HepG2 (cell line): ENCODE data around the gene ANP32A. TPM values are rescaled to one million over a fixed set of nuclear protein-coding genes. Genes with fewer than 3 reads are reported as not detected.

Experiments
- DPF2 ChIP-seq: sonication (generic); formaldehyde crosslinking; IDR thresholded peaks from 2 replicates; pipeline ENCODE4 v1.4.0; 2020; ENCODE audit warnings: mild to moderate bottlenecking, low read depth, missing genetic modification reagents, borderline replicate concordance
- GATAD2A ChIP-seq: IDR thresholded peaks from 2 replicates; pipeline ENCODE4 v1.6.1; 2016
- LCORL ChIP-seq, 2 experiments: fragments of 450-650 bp in 1 of 2; sonication (generic) in 1 of 2; formaldehyde crosslinking in 1 of 2; IDR thresholded peaks; 2 replicates each; pipeline versions ENCODE4 v1.5.0 to v1.6.1; 2017 to 2020; ENCODE audit warnings: antibody characterized with exemption in 1 of 2, missing genetic modification reagents in 1 of 2
- MBNL3 ChIP-seq: fragments of 250-450 bp; sonication (Bioruptor Pico); conservative IDR thresholded peaks from 2 replicates; pipeline ENCODE4 v1.8.0; 2022; ENCODE audit warnings: mild to moderate bottlenecking, inconsistent platforms
- PHB2 ChIP-seq: fragments of 450-650 bp; IDR thresholded peaks from 2 replicates; pipeline ENCODE4 v1.6.1; 2018; ENCODE audit not compliant: partially characterized antibody
- RAD21 ChIP-seq: fragments of 450-650 bp; formaldehyde crosslinking; IDR thresholded peaks from 2 replicates; pipeline ENCODE4 v1.5.0; 2020; ENCODE audit warnings: mild to moderate bottlenecking
- RFXANK ChIP-seq: IDR thresholded peaks from 2 replicates; pipeline ENCODE4 v1.6.1; 2016
- SNAI1 ChIP-seq: sonication (generic); formaldehyde crosslinking; IDR thresholded peaks from 2 replicates; pipeline ENCODE4 v1.5.0; 2020; ENCODE audit warnings: mild to moderate bottlenecking, missing genetic modification reagents, borderline replicate concordance
- SUZ12 ChIP-seq: fragments of 150-350 bp; IDR thresholded peaks from 2 replicates; pipeline ENCODE4 v1.6.1; 2014; ENCODE audit warnings: low read depth, low read length
- ZFP90 ChIP-seq: sonication (generic); formaldehyde crosslinking; IDR thresholded peaks from 2 replicates; pipeline ENCODE4 v1.8.0; 2022; ENCODE audit warnings: missing genetic modification reagents, mild to moderate bottlenecking, inconsistent platforms, borderline replicate concordance
- ZNF101 ChIP-seq: sonication (generic); formaldehyde crosslinking; IDR thresholded peaks from 2 replicates; pipeline ENCODE4 v1.4.0; 2020; ENCODE audit warnings: mild to moderate bottlenecking, low read depth, missing genetic modification reagents, borderline replicate concordance
- ZNF501 ChIP-seq: sonication (generic); formaldehyde crosslinking; IDR thresholded peaks from 2 replicates; pipeline ENCODE4 v1.5.1; 2020; ENCODE audit warnings: mild to moderate bottlenecking, moderate library complexity, missing genetic modification reagents
- ZNF549 ChIP-seq: sonication (generic); formaldehyde crosslinking; IDR thresholded peaks from 2 replicates; pipeline ENCODE4 v1.5.0; 2020; ENCODE audit warnings: missing genetic modification reagents
- ZNF572 ChIP-seq: sonication (generic); formaldehyde crosslinking; IDR thresholded peaks from 2 replicates; pipeline ENCODE4 v1.5.1; 2020; ENCODE audit warnings: mild to moderate bottlenecking, missing genetic modification reagents
- ZNF839 ChIP-seq: sonication (generic); formaldehyde crosslinking; IDR thresholded peaks from 2 replicates; pipeline ENCODE4 v1.4.0; 2020; ENCODE audit warnings: missing genetic modification reagents, mild to moderate bottlenecking, borderline replicate concordance
- polyA plus RNA-seq, 8 experiments: library from polyadenylated mRNA; depleted of rRNA in 3 of 8; stranded (reverse) in 7 of 8; unstranded in 1 of 8; fragments of >200 nt; fragmentation: Illumina TruSeq in 4 of 8; extraction: Trizol in 4 of 8; gene quantifications; 2 replicates each; pipeline versions ENCODE4 v1.2.1 to v1.2.3, GENCODE V29; 2011 to 2016; ENCODE audit warnings: low read depth in 4 of 8, missing spikeins in 1 of 8, mixed read lengths in 1 of 8; ENCODE audit not compliant: insufficient read depth in 1 of 8
- total RNA-seq, 5 experiments: library from RNA; depleted of rRNA; stranded (reverse); fragments of >200 nt; fragmentation: Illumina TruSeq; extraction: Trizol; gene quantifications; 2 replicates each; pipeline ENCODE4 v1.2.3, GENCODE V29; 2016; ENCODE audit warnings: low read depth in 1 of 5
- TF ChIP-seq, protein P1 (sequence below): conservative IDR thresholded peaks from 2 replicates; pipeline ENCODE4 v1.6.1; 2018; ENCODE audit warnings: missing genetic modification reagents
- TF ChIP-seq, protein P2 (sequence below): IDR thresholded peaks from 2 replicates; pipeline ENCODE4 v1.6.1; 2016; ENCODE audit warnings: low read depth, missing genetic modification reagents, missing compliant biosample characterization
- TF ChIP-seq, protein P3 (sequence below): sonication (generic); formaldehyde crosslinking; IDR thresholded peaks from 2 replicates; pipeline ENCODE4 v1.8.0; 2022; ENCODE audit warnings: mild to moderate bottlenecking, missing genetic modification reagents, moderate library complexity
- TF ChIP-seq, protein P4 (sequence below): IDR thresholded peaks from 2 replicates; pipeline ENCODE4 v1.6.1; 2016; ENCODE audit warnings: control low read depth
- TF ChIP-seq, protein P5 (sequence below): sonication (generic); formaldehyde crosslinking; IDR thresholded peaks from 2 replicates; pipeline ENCODE4 v1.8.1; 2022; ENCODE audit warnings: low read depth, mild to moderate bottlenecking, missing genetic modification reagents

ANP32A gene
- total and polyA plus RNA-seq, 2 of the 13 experiments (the other 11 are each of a cell fraction or from before 2014, with no cell fraction given), result 60.6 to 206 TPM

DNA sequence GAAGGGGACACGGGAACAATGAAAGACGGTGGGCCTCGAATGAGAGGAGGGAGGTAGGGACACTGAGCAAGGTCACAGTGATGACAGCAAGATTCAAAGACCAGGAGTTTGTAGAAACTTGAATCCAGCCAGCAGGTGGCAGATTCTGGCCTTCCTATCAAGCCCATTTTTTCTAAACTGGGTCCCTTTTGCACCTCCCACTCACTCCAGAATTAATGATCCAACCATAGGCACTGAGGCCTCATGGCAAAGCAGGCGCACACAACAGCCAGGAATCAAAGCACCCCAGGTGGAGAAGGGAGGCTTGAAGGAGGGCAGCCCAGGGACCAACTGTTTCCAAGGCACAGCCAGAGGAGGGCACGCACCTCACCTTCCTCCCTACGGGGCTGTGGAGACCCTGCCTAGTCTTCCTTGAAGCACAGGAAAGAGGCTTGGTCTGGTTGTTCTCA is 90.2 kb downstream of the ANP32A start (continued):
- TF ChIP-seq, protein P1, sequence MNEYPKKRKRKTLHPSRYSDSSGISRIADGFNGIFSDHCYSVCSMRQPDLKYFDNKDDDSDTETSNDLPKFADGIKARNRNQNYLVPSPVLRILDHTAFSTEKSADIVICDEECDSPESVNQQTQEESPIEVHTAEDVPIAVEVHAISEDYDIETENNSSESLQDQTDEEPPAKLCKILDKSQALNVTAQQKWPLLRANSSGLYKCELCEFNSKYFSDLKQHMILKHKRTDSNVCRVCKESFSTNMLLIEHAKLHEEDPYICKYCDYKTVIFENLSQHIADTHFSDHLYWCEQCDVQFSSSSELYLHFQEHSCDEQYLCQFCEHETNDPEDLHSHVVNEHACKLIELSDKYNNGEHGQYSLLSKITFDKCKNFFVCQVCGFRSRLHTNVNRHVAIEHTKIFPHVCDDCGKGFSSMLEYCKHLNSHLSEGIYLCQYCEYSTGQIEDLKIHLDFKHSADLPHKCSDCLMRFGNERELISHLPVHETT (CRISPR knock-in tag), result no peak
- TF ChIP-seq, protein P2, sequence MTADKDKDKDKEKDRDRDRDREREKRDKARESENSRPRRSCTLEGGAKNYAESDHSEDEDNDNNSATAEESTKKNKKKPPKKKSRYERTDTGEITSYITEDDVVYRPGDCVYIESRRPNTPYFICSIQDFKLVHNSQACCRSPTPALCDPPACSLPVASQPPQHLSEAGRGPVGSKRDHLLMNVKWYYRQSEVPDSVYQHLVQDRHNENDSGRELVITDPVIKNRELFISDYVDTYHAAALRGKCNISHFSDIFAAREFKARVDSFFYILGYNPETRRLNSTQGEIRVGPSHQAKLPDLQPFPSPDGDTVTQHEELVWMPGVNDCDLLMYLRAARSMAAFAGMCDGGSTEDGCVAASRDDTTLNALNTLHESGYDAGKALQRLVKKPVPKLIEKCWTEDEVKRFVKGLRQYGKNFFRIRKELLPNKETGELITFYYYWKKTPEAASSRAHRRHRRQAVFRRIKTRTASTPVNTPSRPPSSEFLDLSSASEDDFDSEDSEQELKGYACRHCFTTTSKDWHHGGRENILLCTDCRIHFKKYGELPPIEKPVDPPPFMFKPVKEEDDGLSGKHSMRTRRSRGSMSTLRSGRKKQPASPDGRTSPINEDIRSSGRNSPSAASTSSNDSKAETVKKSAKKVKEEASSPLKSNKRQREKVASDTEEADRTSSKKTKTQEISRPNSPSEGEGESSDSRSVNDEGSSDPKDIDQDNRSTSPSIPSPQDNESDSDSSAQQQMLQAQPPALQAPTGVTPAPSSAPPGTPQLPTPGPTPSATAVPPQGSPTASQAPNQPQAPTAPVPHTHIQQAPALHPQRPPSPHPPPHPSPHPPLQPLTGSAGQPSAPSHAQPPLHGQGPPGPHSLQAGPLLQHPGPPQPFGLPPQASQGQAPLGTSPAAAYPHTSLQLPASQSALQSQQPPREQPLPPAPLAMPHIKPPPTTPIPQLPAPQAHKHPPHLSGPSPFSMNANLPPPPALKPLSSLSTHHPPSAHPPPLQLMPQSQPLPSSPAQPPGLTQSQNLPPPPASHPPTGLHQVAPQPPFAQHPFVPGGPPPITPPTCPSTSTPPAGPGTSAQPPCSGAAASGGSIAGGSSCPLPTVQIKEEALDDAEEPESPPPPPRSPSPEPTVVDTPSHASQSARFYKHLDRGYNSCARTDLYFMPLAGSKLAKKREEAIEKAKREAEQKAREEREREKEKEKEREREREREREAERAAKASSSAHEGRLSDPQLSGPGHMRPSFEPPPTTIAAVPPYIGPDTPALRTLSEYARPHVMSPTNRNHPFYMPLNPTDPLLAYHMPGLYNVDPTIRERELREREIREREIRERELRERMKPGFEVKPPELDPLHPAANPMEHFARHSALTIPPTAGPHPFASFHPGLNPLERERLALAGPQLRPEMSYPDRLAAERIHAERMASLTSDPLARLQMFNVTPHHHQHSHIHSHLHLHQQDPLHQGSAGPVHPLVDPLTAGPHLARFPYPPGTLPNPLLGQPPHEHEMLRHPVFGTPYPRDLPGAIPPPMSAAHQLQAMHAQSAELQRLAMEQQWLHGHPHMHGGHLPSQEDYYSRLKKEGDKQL (CRISPR knock-in tag), result no peak
- TF ChIP-seq, protein P3, sequence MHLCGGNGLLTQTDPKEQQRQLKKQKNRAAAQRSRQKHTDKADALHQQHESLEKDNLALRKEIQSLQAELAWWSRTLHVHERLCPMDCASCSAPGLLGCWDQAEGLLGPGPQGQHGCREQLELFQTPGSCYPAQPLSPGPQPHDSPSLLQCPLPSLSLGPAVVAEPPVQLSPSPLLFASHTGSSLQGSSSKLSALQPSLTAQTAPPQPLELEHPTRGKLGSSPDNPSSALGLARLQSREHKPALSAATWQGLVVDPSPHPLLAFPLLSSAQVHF, result no peak
- TF ChIP-seq, protein P4, sequence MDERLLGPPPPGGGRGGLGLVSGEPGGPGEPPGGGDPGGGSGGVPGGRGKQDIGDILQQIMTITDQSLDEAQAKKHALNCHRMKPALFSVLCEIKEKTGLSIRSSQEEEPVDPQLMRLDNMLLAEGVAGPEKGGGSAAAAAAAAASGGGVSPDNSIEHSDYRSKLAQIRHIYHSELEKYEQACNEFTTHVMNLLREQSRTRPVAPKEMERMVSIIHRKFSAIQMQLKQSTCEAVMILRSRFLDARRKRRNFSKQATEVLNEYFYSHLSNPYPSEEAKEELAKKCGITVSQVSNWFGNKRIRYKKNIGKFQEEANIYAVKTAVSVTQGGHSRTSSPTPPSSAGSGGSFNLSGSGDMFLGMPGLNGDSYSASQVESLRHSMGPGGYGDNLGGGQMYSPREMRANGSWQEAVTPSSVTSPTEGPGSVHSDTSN (CRISPR knock-in tag), result no peak
- TF ChIP-seq, protein P5, sequence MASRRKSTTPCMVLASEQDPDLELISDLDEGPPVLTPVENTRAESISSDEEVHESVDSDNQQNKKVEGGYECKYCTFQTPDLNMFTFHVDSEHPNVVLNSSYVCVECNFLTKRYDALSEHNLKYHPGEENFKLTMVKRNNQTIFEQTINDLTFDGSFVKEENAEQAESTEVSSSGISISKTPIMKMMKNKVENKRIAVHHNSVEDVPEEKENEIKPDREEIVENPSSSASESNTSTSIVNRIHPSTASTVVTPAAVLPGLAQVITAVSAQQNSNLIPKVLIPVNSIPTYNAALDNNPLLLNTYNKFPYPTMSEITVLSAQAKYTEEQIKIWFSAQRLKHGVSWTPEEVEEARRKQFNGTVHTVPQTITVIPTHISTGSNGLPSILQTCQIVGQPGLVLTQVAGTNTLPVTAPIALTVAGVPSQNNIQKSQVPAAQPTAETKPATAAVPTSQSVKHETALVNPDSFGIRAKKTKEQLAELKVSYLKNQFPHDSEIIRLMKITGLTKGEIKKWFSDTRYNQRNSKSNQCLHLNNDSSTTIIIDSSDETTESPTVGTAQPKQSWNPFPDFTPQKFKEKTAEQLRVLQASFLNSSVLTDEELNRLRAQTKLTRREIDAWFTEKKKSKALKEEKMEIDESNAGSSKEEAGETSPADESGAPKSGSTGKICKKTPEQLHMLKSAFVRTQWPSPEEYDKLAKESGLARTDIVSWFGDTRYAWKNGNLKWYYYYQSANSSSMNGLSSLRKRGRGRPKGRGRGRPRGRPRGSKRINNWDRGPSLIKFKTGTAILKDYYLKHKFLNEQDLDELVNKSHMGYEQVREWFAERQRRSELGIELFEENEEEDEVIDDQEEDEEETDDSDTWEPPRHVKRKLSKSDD (CRISPR knock-in tag), result no peak
- TF ChIP-seq ZNF572 (0 out of 2 replicates have a peak, but pooled peaks have one; percentile 30), PHB2 (no peak), GATAD2A (CRISPR knock-in tag) (no peak), MBNL3 (CRISPR knock-in tag) (no peak), SUZ12 (no peak), RFXANK (CRISPR knock-in tag) (no peak), ZNF101 (no peak), RAD21 (CRISPR knock-in tag) (peak; percentile 42; the same call in 1 of the 2 replicates), ZNF549 (no peak), DPF2 (CRISPR knock-in tag) (no peak), ZFP90 (CRISPR knock-in tag) (no peak), ZNF839 (CRISPR knock-in tag) (no peak), SNAI1 (CRISPR knock-in tag) (no peak), ZNF501 (CRISPR knock-in tag) (no peak), LCORL (IDR thresholded peaks at IDR 0.05) (no peak), LCORL (CRISPR knock-in tag; IDR thresholded peaks at IDR 0.05) (no peak)
